Measurements from ENCODE around the gene GPHB5. TPM values are rescaled to one million over a fixed set of nuclear protein-coding genes. Genes with fewer than 3 reads are reported as not detected.

Gene GPHB5
- total RNA-seq, 1 donor from 2014 or later: not detected

GRCh38 chr14:63345826-63346225, 27.1 kb upstream of the GPHB5 start:
- Mint-ChIP-seq H3K36me3 (ENCODE audit: low read depth) (no peaks in the 10 kb centered on the region), H3K4me1 (no peaks in the 10 kb centered on the region), H3K27me3 (peaks cover 23% of the 10 kb centered on the region), H3K9me3 (peaks cover 2% of the 10 kb centered on the region), H3K4me3 (no peak overlapping the region), H3K27ac (no peak overlapping the region)
- CTCF ChIA-PET: no interaction called here
- no peak for DNase-seq
- ATAC-seq (ENCODE audit: low read depth): no peak
- POLR2A ChIA-PET: no interaction called here
- intact Hi-C loops (cut with micrococcal nuclease): no loop called here
- TF ChIP-seq, protein P1, sequence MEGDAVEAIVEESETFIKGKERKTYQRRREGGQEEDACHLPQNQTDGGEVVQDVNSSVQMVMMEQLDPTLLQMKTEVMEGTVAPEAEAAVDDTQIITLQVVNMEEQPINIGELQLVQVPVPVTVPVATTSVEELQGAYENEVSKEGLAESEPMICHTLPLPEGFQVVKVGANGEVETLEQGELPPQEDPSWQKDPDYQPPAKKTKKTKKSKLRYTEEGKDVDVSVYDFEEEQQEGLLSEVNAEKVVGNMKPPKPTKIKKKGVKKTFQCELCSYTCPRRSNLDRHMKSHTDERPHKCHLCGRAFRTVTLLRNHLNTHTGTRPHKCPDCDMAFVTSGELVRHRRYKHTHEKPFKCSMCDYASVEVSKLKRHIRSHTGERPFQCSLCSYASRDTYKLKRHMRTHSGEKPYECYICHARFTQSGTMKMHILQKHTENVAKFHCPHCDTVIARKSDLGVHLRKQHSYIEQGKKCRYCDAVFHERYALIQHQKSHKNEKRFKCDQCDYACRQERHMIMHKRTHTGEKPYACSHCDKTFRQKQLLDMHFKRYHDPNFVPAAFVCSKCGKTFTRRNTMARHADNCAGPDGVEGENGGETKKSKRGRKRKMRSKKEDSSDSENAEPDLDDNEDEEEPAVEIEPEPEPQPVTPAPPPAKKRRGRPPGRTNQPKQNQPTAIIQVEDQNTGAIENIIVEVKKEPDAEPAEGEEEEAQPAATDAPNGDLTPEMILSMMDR (IDR thresholded peaks at IDR 0.05): no peak

DNA sequence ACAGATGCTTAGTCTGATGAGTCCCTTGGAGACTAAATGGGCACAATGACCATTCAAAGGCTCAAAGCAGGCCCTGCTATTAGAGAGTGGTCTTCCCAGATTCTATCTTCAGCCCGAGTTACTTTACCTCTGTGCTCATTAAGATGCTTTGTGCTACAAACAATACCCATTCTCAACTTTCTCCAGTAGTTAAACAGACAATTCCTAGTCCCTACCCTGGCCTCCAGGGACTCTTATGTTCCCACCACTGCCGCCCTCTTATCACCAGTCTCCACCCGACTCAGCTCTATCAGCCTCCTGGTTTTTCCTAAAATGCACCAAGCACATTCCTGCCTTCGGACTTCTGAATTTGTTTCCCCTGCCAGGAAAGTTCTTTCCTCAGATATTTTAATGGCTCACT, 25.6 kb upstream of the GPHB5 start:
- no peaks in the 10 kb centered on the region for H3K36me3 Mint-ChIP-seq (ENCODE audit: low read depth)
- DNase-seq: no peak
- H3K4me1 Mint-ChIP-seq: no peaks in the 10 kb centered on the region
- ATAC-seq (ENCODE audit: low read depth): no peak
- intact Hi-C loops (cut with micrococcal nuclease): no loop called here
- TF ChIP-seq, protein P1 (IDR thresholded peaks at IDR 0.05): no peak
- no peak overlapping the region for H3K27ac Mint-ChIP-seq
- CTCF ChIA-PET: no interaction called here
- H3K9me3 Mint-ChIP-seq: peaks cover 2% of the 10 kb centered on the region
- POLR2A ChIA-PET: no interaction called here
- H3K27me3 Mint-ChIP-seq: peaks cover 29% of the 10 kb centered on the region
- no peak overlapping the region for H3K4me3 Mint-ChIP-seq

GRCh38 chr14:63343878-63344277, 25.1 kb upstream of the GPHB5 start:
- ATAC-seq (ENCODE audit: low read depth): no peak
- Mint-ChIP-seq H3K27ac (no peak overlapping the region), H3K27me3 (peaks cover 29% of the 10 kb centered on the region), H3K9me3 (peaks cover 2% of the 10 kb centered on the region), H3K4me3 (no peak overlapping the region), H3K4me1 (no peaks in the 10 kb centered on the region), H3K36me3 (ENCODE audit: low read depth) (no peaks in the 10 kb centered on the region)
- TF ChIP-seq, protein P1 (IDR thresholded peaks at IDR 0.05): no peak
- POLR2A ChIA-PET: no interaction called here
- CTCF ChIA-PET: no interaction called here
- no peak for DNase-seq
- intact Hi-C loops (cut with micrococcal nuclease): no loop called here

DNA sequence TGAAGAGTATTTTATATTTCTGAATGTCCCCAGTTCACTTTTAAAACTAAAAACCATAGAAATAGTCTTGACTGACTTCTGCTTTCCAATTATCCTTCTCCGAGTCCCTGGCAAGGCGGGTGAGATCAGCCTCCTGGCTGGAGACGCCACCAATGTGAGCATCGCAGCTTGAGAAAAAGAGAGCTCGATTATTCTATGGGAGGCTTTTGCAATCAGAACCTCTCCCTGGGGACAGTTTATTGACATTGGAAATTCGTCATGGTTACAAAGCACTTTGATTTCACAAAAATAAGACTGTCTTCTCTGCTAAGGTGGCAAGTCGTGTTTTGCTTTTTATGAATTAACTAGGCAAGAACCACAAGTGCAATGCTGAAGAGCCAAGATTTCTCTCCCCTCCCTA, 23.6 kb upstream of the GPHB5 start:
- TF ChIP-seq, protein P1 (IDR thresholded peaks at IDR 0.05): no peak
- Mint-ChIP-seq H3K36me3 (ENCODE audit: low read depth) (no peaks in the 10 kb centered on the region), H3K4me3 (no peak overlapping the region), H3K27ac (no peak overlapping the region), H3K4me1 (no peaks in the 10 kb centered on the region), H3K27me3 (peaks cover 24% of the 10 kb centered on the region), H3K9me3 (peaks cover 7% of the 10 kb centered on the region)
- POLR2A ChIA-PET: no interaction called here
- DNase-seq (no peak), ATAC-seq (ENCODE audit: low read depth) (no peak)
- intact Hi-C loops (cut with micrococcal nuclease): no loop called here
- CTCF ChIA-PET: no interaction called here

DNA sequence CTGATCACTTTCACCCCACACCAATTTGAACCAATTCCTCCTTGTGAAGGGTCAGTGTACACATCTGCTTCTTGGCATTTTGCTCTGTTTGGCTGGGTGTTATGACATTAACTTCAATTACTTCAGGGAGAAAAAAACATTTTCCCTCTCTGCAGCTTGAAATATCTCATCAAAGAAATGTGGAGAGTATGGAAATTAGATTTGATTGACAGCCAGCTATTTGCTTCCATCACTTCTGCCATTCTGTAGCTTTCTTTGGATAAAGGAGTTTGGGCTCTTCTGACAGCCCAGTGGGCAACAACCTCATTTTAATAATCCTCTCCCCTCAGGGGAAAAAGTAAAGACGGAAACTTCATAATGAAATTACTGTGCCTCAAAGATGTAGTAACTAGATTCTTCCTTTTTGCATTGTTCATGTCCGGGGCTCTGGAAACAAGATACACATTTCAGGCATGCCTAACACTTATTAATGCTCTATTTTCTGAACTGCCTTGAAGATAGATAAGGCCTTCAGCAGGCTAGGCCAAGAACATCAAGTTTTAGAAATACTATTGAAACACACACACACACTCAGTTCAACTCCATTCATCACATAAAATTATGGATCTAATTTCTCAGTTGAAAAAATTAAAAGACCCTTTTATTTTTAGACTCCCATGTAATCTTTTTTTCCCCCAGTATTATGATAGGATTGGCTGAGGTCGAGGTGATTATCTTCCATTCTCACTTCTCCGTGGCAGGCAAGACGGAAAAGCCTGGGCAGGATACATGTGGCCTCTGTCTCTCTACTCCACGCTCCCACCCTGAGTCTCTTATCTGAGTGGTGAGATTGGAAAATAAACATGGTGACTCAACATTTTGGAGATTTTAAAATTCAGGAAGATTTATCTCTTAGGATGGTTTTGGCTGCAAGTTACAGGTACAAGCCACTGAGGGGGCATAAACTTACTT, 10.3 kb upstream of the GPHB5 start:
- intact Hi-C loops (cut with micrococcal nuclease): no loop called here
- peaks cover 17% of the 10 kb centered on the region for H3K27me3 Mint-ChIP-seq
- TF ChIP-seq, protein P1 (IDR thresholded peaks at IDR 0.05): no peak
- no peak overlapping the region for H3K4me3 Mint-ChIP-seq
- no peaks in the 10 kb centered on the region for H3K4me1 Mint-ChIP-seq
- no peaks in the 10 kb centered on the region for H3K36me3 Mint-ChIP-seq (ENCODE audit: low read depth)
- no peaks in the 10 kb centered on the region for H3K9me3 Mint-ChIP-seq
- ChIA-PET CTCF (no interaction called here), POLR2A (no interaction called here)
- ATAC-seq (ENCODE audit: low read depth) (no peak), DNase-seq (no peak)
- no peak overlapping the region for H3K27ac Mint-ChIP-seq

All from activated B cell treated with CpG ODN at 0.5 μM for 24 hours (primary cell).